Activated CD8-positive, alpha-beta memory T cell treated with anti-CD3 and anti-CD28 coated beads, Interleukin-2, amount 10 ng/mL, durations not matched to agents 7 days and 5 days (primary cell): ENCODE measurements around the gene LSR. TPM values are rescaled to one million over a fixed set of nuclear protein-coding genes. Genes with fewer than 3 reads are reported as not detected.
"Not testable (repeated sequence)": the region's sequence is repeated elsewhere in the genome, so short reads cannot be mapped to it uniquely, and the experiment has no call there.

ENCODE experiments used
- ATAC-seq: fragments of 150-1000 bp; cut with Tn5 transposase; one replicate; pipeline ENCODE4 v1.10.0; 2021; ENCODE audit warnings: moderate library complexity
- CTCF ChIA-PET: fragments of 350-600 bp; sonication (Branson Sonifier 250); formaldehyde crosslinking; loops from one replicate; lab custom pipeline; 2021; ENCODE audit warnings: antibody characterized with exemption; lab: Charles Lee
- DNase-seq: peaks from one replicate; pipeline ENCODE4 v3.0.0-alpha.2; 2020
- H3K27ac Mint-ChIP-seq: one replicate; pipeline ENCODE4 v1.8.0; 2021; ENCODE audit warnings: mild to moderate bottlenecking, mixed read lengths
- H3K27me3 Mint-ChIP-seq: one replicate; pipeline ENCODE4 v1.8.0; 2021; ENCODE audit warnings: mixed read lengths
- H3K36me3 Mint-ChIP-seq: one replicate; pipeline ENCODE4 v1.8.0; 2021; ENCODE audit warnings: mild to moderate bottlenecking, mixed read lengths
- H3K4me1 Mint-ChIP-seq: one replicate; pipeline ENCODE4 v1.8.0; 2021; ENCODE audit warnings: mixed read lengths
- H3K4me3 Mint-ChIP-seq: one replicate; pipeline ENCODE4 v1.8.0; 2021; ENCODE audit warnings: mild to moderate bottlenecking, moderate library complexity, mixed read lengths
- H3K9me3 Mint-ChIP-seq: one replicate; pipeline ENCODE4 v1.8.0; 2022; ENCODE audit warnings: low read depth, mixed read lengths
- total RNA-seq, 2 experiments: library from RNA; stranded (reverse); gene quantifications; one replicate each; pipeline ENCODE4 v1.2.3, GENCODE V29; 2021

The LSR gene
- total RNA-seq, 2 experiments from 2014 or later = 7.2 to 10.0 TPM

DNA sequence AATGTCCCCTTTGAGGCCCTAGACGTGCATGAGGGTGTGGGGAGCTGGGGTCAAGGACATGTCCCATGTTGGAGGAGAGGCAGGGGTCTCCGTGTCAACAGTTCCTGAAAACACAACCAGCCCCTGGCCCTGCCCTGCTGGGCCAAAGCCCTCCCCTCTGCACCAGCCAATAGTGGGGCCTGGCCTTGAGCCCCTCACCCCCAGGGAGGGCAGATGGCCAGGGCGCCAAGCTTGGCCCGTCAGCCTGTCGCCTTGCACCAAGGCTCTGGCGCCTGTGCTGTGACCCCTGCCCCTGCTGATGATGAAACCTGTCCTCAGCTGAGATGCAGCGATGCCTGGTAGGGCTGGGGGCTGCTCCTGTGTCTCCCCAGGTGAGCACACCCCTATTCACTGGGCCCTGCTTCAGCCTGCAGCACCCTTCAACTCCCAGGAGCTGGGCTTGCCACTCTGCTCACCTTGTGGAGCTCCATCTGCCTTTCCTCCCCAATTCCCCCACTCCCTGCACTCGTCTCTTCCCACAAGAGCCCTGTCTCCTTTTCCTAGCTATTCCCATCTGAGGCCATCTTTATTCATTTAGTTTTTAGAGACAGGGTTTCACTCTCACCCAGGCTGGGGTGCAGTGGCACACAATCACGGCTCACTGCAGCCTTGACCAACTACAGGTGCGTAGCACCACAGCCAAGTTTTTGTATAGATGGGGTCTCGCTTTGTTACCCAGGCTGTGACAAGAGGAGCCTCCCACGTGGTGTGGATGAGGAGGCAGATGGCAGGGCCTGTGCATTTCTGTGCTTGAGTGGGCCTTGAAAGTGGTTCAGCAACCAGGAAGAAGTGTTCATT is 31.4 kb downstream of the LSR start:
- H3K9me3 Mint-ChIP-seq = no peaks in the 10 kb centered on the region
- CTCF ChIA-PET = no interaction called here
- H3K4me1 Mint-ChIP-seq = no peaks in the 10 kb centered on the region
- no peak overlapping the region for H3K27ac Mint-ChIP-seq
- peaks cover 4% of the 10 kb centered on the region for H3K36me3 Mint-ChIP-seq
- no peak for ATAC-seq
- H3K4me3 Mint-ChIP-seq = no peak overlapping the region
- H3K27me3 Mint-ChIP-seq = peaks cover 28% of the 10 kb centered on the region
- DNase-seq = no peak

DNA sequence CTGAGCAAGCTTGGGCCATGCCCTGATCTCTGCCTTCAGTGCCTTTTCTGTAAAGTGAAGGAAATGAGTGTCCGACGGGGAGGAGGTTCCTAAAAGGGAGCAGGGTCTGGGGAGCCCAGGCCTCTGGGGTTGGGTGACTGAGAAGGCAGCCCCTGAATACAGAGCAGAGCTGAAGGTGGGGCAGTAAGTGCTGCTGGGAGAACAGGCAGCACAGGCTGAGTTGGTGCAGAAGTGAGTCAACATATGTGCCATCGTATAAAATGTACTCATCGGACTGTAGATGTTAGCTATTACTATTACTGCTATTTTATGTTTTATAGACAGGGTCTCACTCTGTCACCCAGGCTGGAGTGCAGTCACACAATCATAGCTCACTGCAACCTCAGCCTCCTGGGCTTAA is 32.5 kb downstream of the LSR start:
- CTCF ChIA-PET = no interaction called here
- no peak for ATAC-seq
- H3K36me3 Mint-ChIP-seq = peaks cover 4% of the 10 kb centered on the region

DNA sequence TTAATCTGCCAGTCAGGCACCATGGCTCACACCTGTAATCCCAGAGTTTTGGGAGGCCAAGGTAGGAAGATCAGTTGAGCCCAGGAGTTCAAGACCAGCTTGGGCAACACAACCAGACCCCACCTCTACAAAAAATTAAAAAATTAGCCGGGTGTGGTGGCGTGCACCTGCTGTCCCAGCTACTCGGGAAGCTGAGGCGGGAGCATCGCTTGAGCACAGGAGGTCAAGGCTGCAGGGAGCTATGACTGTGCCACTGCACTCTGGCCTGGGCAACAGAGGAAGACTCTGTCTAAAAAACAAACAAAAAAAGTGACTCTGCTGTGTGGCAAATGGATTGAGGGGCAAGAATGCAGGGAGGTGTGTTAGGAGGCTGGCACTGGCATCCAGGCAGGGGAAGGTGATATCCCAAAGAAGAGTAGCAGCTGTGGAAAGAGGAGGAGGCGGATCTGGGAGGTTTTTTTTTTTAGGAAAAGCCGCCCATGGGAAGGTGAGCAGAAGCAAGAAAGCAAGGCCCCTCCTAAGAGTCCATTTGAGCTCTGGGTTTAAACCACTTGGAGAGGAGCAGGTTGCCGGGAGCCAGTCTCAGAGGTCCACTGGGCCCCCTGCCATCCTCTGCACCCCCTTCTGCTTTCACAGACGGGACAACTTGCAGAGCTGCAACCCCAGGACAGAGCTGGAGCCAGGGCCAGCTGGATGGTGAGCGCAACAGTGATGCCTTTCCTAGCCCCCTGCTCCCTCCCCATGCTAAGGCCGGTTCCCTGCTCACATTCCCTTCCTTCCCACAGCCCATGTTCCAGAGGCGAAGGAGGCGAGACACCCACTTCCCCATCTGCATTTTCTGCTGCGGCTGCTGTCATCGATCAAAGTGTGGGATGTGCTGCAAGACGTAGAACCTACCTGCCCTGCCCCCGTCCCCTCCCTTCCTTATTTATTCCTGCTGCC is 35.6 kb downstream of the LSR start:
- H3K27me3 Mint-ChIP-seq = peaks cover 28% of the 10 kb centered on the region
- H3K4me1 Mint-ChIP-seq = no peaks in the 10 kb centered on the region
- DNase-seq = no peak
- no peaks in the 10 kb centered on the region for H3K36me3 Mint-ChIP-seq
- no peak overlapping the region for H3K27ac Mint-ChIP-seq
- H3K4me3 Mint-ChIP-seq = no peak overlapping the region
- no peak for ATAC-seq
- CTCF ChIA-PET = interaction anchor here (1.7 kb wide), 1 partner anchor 10 kb away, joined by 5 read pairs; no protein-coding TSS in a partner anchor
- no peaks in the 10 kb centered on the region for H3K9me3 Mint-ChIP-seq

More for the DNA sequence above, 32.5 kb downstream of the LSR start:
- no peaks in the 10 kb centered on the region for H3K4me1 Mint-ChIP-seq
- no peak overlapping the region for H3K4me3 Mint-ChIP-seq
- H3K27me3 Mint-ChIP-seq = peaks cover 28% of the 10 kb centered on the region
- no peak for DNase-seq
- no peaks in the 10 kb centered on the region for H3K9me3 Mint-ChIP-seq
- no peak overlapping the region for H3K27ac Mint-ChIP-seq

DNA sequence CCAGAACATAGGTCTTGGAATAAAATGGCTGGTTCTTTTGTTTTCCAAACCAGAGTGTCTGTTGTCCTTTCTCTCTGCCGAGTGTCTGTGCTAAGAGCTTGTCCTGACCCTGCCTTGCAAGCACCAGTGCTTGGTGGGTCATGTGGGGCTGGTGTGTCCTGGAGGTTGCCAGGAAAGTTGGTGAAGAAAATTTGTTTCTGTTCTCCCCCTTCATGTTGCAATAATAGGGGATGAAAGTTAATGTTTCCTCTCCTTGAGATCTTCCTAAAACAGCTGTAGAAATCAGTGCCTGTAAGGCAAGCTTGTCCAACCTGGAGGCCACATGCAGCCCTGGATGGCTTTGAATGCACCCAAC is 36.3 kb downstream of the LSR start:
- DNase-seq = no peak
- CTCF ChIA-PET = interaction anchor here (1.7 kb wide), 1 partner anchor 11 kb away, joined by 5 read pairs; no protein-coding TSS in a partner anchor
- H3K9me3 Mint-ChIP-seq = no peaks in the 10 kb centered on the region
- no peaks in the 10 kb centered on the region for H3K4me1 Mint-ChIP-seq
- H3K27me3 Mint-ChIP-seq = peaks cover 28% of the 10 kb centered on the region
- H3K27ac Mint-ChIP-seq = no peak overlapping the region
- H3K36me3 Mint-ChIP-seq = no peaks in the 10 kb centered on the region
- H3K4me3 Mint-ChIP-seq = no peak overlapping the region
- no peak for ATAC-seq

DNA sequence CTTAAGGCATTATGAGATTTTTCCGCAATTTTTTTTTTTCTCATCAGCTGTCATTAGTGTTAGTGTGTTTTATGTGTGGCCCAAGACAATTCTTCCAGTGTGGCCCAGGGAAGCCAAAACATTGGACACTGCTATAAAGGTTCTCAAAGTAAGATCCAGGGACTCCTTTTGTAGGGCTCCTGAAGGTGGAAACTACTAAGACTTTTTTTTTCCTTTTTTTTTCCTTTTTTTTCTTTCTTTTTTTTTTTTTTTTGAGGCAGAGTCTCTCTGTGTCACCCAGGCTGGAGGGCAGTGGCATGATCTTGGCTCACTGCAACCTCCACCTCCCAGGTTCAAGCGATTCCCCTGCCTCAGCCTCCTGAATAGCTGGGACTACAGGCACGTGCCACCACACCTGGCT is 36.7 kb downstream of the LSR start:
- H3K36me3 Mint-ChIP-seq, H3K9me3 Mint-ChIP-seq, H3K4me1 Mint-ChIP-seq, H3K27ac Mint-ChIP-seq, DNase-seq, H3K4me3 Mint-ChIP-seq, CTCF ChIA-PET, ATAC-seq: not testable (repeated sequence)
- peaks cover 28% of the 10 kb centered on the region for H3K27me3 Mint-ChIP-seq

DNA sequence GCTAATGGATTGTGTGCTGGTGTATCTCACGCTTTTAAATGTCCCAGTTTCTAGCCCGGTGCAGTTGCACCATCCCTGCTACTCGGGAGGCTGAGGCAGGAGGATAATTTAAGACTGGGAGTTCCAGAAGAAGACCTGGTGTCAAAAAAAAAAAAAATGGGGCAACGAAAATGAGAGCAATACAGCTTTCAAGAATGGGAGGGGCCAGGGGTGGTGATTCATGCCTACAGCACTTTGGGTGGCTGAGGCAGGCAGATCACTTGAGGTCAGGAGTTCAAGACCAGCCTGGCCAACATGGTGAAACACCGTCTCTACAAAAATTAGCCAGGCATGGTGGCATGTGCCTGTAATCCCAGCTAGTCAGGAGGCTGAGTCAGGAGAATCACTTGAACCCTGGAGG is 37.3 kb downstream of the LSR start:
- H3K27ac Mint-ChIP-seq, ATAC-seq, H3K36me3 Mint-ChIP-seq, CTCF ChIA-PET, DNase-seq, H3K9me3 Mint-ChIP-seq, H3K4me3 Mint-ChIP-seq, H3K4me1 Mint-ChIP-seq: not testable (repeated sequence)
- H3K27me3 Mint-ChIP-seq = peaks cover 27% of the 10 kb centered on the region

DNA sequence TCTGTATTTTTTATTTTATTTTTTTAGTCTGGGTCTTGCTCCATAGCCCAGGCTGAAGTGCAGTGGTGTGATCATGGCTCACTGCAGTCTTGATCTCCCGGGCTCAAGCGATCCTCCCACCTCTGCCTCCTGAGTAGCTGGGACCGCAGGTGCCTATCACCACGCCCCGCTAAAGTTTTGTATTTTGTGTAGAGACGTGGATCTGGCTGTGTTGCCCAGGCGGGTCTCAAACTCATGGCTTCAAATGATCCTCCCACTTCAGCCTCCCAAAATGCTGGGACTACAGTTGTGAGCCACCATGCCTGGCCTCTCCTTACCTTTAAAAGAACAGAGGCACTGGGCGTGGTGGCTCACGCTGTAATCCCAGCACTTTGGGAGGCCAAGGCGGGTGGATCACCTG is 38.9 kb downstream of the LSR start:
- no peaks in the 10 kb centered on the region for H3K4me1 Mint-ChIP-seq
- ATAC-seq (no peak), DNase-seq (no peak)
- no peaks in the 10 kb centered on the region for H3K9me3 Mint-ChIP-seq
- CTCF ChIA-PET = no interaction called here
- no peak overlapping the region for H3K4me3 Mint-ChIP-seq
- H3K27me3 Mint-ChIP-seq = peaks cover 15% of the 10 kb centered on the region
- H3K36me3 Mint-ChIP-seq = no peaks in the 10 kb centered on the region
- no peak overlapping the region for H3K27ac Mint-ChIP-seq

GRCh38 chr19:35288331-35288730 is 39.5 kb downstream of the LSR start:
- Mint-ChIP-seq H3K4me1 (no peaks in the 10 kb centered on the region), H3K4me3 (no peak overlapping the region), H3K9me3 (no peaks in the 10 kb centered on the region), H3K36me3 (no peaks in the 10 kb centered on the region), H3K27me3 (peaks cover 9% of the 10 kb centered on the region), H3K27ac (no peak overlapping the region)
- CTCF ChIA-PET = no interaction called here
- no peak for DNase-seq
- ATAC-seq = no peak

DNA sequence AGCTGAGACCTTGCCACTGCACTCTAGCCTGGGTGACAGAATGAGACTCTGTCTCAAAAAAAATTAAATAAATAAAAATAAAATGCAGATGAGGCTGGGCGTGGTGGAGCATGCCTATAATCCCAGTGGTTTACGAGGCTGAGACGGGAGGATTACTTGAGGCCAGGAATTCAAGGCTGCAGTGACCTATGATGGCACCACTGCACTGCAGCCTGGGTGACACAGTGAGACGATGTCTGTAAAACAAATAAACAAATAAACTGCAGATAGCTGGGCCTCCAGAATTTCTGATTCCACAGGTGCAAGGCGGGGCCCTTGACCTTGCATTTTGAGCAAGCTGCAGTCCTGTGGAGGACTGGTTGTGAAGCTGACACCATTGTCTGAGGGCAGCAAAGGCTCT is 40.1 kb downstream of the LSR start:
- CTCF ChIA-PET = no interaction called here
- ATAC-seq (no peak), DNase-seq (no peak)
- no peaks in the 10 kb centered on the region for H3K4me1 Mint-ChIP-seq
- no peaks in the 10 kb centered on the region for H3K9me3 Mint-ChIP-seq
- H3K36me3 Mint-ChIP-seq = no peaks in the 10 kb centered on the region
- peaks cover 6% of the 10 kb centered on the region for H3K27me3 Mint-ChIP-seq
- H3K4me3 Mint-ChIP-seq = no peak overlapping the region
- no peak overlapping the region for H3K27ac Mint-ChIP-seq

DNA sequence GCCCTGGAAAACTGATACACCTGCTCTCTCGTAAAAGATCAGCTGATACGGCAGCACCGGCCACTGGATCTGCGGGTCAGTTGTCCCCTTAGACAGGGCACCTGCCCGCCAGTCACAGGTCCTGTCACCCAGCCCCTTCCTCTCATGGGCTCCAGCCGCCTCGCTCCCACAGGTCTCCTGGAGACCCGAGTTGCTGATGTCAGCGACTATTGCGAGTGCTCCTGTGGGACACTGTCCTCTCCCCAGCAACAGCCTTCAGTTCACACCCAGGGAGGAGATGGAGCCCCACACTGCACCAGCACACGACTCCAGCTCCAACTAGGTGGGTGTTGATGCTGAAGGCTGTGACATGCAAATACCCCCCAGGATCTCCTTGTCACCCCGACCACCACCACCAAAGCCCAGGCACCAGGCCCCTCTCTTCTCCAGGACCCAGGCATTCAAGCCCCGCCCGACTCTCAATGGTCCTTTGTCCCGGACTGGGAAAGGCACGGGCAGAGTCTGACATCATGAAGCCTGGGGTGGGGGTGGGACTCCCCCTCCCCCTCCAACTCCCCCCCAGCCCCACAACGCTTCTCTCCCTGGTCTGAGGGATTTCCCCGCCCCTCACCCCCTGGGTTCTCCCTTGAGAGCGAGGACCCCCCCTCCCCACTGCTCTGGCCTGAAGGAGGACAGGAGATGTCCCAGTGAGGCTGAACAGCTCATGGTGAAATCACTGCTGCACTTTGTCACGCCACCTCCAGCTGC is 41.8 kb downstream of the LSR start:
- no peaks in the 10 kb centered on the region for H3K9me3 Mint-ChIP-seq
- H3K4me3 Mint-ChIP-seq = no peak overlapping the region
- no peak for ATAC-seq
- CTCF ChIA-PET = no interaction called here
- no peak overlapping the region for H3K27ac Mint-ChIP-seq
- H3K36me3 Mint-ChIP-seq = no peaks in the 10 kb centered on the region
- no peak for DNase-seq
- H3K4me1 Mint-ChIP-seq = peaks cover under 1% of the 10 kb centered on the region
- no peaks in the 10 kb centered on the region for H3K27me3 Mint-ChIP-seq

- CTCF ChIA-PET = no interaction called here
- Mint-ChIP-seq H3K9me3 (no peaks in the 10 kb centered on the region), H3K4me3 (no peak overlapping the region), H3K36me3 (no peaks in the 10 kb centered on the region), H3K27ac (no peak overlapping the region), H3K27me3 (no peaks in the 10 kb centered on the region), H3K4me1 (peaks cover 8% of the 10 kb centered on the region)
- DNase-seq (no peak), ATAC-seq (no peak)
Measured at GRCh38 chr19:35291259-35291658, 42.5 kb downstream of the LSR start.

GRCh38 chr19:35291916-35292315 is 43.1 kb downstream of the LSR start, which contains the start of gene MAG:
Gene MAG (plus strand): TSS chr19:35292161. CDS start chr19:35295409, 3,248 bp downstream.
- H3K36me3 Mint-ChIP-seq = no peaks in the 10 kb centered on the region
- H3K9me3 Mint-ChIP-seq = no peaks in the 10 kb centered on the region
- CTCF ChIA-PET = no interaction called here
- peaks cover 8% of the 10 kb centered on the region for H3K4me1 Mint-ChIP-seq
- H3K27me3 Mint-ChIP-seq = no peaks in the 10 kb centered on the region
- DNase-seq (no peak), ATAC-seq (no peak)
- H3K4me3 Mint-ChIP-seq = no peak within 1 kb of the TSS
- H3K27ac Mint-ChIP-seq = no peak within 1 kb of the TSS
